ENCODE data around the gene SNAPC1.

SNAPC1 gene

GRCh38 chr14:61836807-61837206, 74.6 kb downstream of the SNAPC1 start:
- no peak for DNase-seq (ENCODE audit: low read depth)
- TF ChIP-seq, protein P1, sequence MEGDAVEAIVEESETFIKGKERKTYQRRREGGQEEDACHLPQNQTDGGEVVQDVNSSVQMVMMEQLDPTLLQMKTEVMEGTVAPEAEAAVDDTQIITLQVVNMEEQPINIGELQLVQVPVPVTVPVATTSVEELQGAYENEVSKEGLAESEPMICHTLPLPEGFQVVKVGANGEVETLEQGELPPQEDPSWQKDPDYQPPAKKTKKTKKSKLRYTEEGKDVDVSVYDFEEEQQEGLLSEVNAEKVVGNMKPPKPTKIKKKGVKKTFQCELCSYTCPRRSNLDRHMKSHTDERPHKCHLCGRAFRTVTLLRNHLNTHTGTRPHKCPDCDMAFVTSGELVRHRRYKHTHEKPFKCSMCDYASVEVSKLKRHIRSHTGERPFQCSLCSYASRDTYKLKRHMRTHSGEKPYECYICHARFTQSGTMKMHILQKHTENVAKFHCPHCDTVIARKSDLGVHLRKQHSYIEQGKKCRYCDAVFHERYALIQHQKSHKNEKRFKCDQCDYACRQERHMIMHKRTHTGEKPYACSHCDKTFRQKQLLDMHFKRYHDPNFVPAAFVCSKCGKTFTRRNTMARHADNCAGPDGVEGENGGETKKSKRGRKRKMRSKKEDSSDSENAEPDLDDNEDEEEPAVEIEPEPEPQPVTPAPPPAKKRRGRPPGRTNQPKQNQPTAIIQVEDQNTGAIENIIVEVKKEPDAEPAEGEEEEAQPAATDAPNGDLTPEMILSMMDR (conservative IDR thresholded peaks at IDR 0.05; ENCODE audit: low read depth, low read length) = no peak
- no peak overlapping the region for H3K4me3 ChIP-seq (ENCODE audit: low read depth, low read length)

GRCh38 chr14:61837336-61838229, 75.4 kb downstream of the SNAPC1 start:
- no peak overlapping the region for H3K4me3 ChIP-seq (ENCODE audit: low read depth, low read length)
- peak; percentile 91 for DNase-seq (ENCODE audit: low read depth)
- TF ChIP-seq, protein P1 (conservative IDR thresholded peaks at IDR 0.05; ENCODE audit: low read depth, low read length) = peak; percentile 98

DNA sequence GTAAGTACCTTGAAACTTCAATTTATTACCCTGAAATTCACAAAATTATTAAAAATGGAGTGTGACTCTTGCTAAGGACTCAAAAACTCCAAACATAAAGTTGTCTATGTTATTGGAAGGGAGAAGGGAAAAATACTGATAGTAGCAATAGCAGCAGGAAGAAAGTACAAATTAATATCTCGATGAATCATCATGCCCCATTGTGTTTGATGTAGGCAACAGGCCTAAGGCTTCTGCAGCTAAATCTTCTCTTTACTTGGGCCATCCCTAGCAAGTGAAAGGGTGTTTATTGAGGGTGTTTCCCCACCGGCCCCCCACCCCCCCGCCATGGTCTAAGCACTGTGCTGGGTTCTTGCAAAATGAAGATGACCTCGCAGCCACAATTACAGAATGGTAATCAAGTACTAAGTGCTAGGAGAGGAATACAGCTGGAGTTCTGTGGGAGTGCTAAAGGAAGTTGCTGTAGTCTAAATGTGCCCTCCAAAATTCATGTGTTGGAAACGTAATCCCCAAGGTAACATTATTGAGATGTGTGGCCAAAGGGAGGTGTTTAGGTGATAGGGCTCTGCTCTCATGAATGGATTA, 76.5 kb downstream of the SNAPC1 start:
- TF ChIP-seq, protein P1 (conservative IDR thresholded peaks at IDR 0.05; ENCODE audit: low read depth, low read length) = no peak
- H3K4me3 ChIP-seq (ENCODE audit: low read depth, low read length) = no peak overlapping the region
- DNase-seq (ENCODE audit: low read depth) = peak; percentile 19

DNA sequence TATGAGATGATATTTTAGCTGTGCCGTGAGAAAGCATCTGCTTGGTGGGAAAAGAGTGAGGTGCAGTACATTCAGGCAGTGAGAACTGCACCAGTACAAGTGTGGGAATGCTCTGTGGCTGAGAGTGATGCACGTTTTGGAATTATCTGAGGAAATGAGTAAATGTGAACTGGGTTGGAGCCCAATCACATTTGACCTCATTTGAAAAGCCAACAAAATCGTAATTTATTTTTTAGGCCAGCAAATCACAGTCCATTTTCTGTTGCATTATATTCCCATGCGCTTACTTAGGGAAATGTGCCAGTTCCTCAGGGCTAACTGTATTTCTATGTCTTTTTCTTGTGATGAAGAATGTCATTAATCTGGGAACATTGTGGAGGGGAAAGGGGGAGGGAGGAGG, 77.3 kb downstream of the SNAPC1 start:
- H3K4me3 ChIP-seq (ENCODE audit: low read depth, low read length) = no peak overlapping the region
- DNase-seq (ENCODE audit: low read depth) = peak; percentile 40
- TF ChIP-seq, protein P1 (conservative IDR thresholded peaks at IDR 0.05; ENCODE audit: low read depth, low read length) = no peak

- no peak overlapping the region for H3K4me3 ChIP-seq (ENCODE audit: low read depth, low read length)
- DNase-seq (ENCODE audit: low read depth) = peak; percentile 46
- TF ChIP-seq, protein P1 (conservative IDR thresholded peaks at IDR 0.05; ENCODE audit: low read depth, low read length) = no peak
Observed at GRCh38 chr14:61841145-61841544, 78.9 kb downstream of the SNAPC1 start.

Data from choroid plexus epithelial cell (primary cell).